SK-N-SH treated with all-trans-retinoic acid at 6 μM for 48 hours (cell line): ENCODE data around the gene NPC1.

ENCODE experiments used
- ATAC-seq: fragments of 200-7000 bp; cut with Tn5 transposase; 3 replicates; pipeline ENCODE4 v1.9.1; 2020; ENCODE audit warnings: mild to moderate bottlenecking, moderate library complexity
- ARNTL ChIP-seq: fragments of 450-650 bp; formaldehyde crosslinking; IDR thresholded peaks from 2 replicates; pipeline ENCODE4 v1.5.0; 2020; ENCODE audit warnings: low read depth, mild to moderate bottlenecking, moderate library complexity, borderline replicate concordance
- BACH2 ChIP-seq: fragments of 250-450 bp; sonication (Bioruptor Pico); IDR thresholded peaks from 2 replicates; pipeline ENCODE4 v1.9.0; 2021; ENCODE audit warnings: mild to moderate bottlenecking, borderline replicate concordance
- CSDC2 ChIP-seq: fragments of 250-450 bp; sonication (Bioruptor Pico); IDR thresholded peaks from 2 replicates; pipeline ENCODE4 v1.5.0; 2020; ENCODE audit warnings: mild to moderate bottlenecking, moderate library complexity
- CSRNP3 ChIP-seq: fragments of 250-450 bp; sonication (Bioruptor Pico); IDR thresholded peaks from 2 replicates; pipeline ENCODE4 v1.5.1; 2021; ENCODE audit warnings: mild to moderate bottlenecking, moderate library complexity
- ESRRG ChIP-seq: fragments of 250-450 bp; sonication (Bioruptor Pico); IDR thresholded peaks from 2 replicates; pipeline ENCODE4 v1.6.1; 2021; ENCODE audit warnings: mild to moderate bottlenecking
- GLIS3 ChIP-seq: fragments of 250-450 bp; sonication (Bioruptor Pico); IDR thresholded peaks from 2 replicates; pipeline ENCODE4 v1.5.0; 2020; ENCODE audit warnings: mild to moderate bottlenecking, moderate library complexity
- ISL1 ChIP-seq: fragments of 250-450 bp; sonication (Bioruptor Pico); IDR thresholded peaks from 2 replicates; pipeline ENCODE4 v2.1.2; 2022; ENCODE audit warnings: mild to moderate bottlenecking, moderate library complexity
- OSR1 ChIP-seq: fragments of 250-450 bp; sonication (Bioruptor Pico); IDR thresholded peaks from 2 replicates; pipeline ENCODE4 v1.8.0; 2022; ENCODE audit warnings: moderate library complexity, mild to moderate bottlenecking, inconsistent platforms
- SNAI2 ChIP-seq: fragments of 250-450 bp; sonication (Bioruptor Pico); IDR thresholded peaks from 2 replicates; pipeline ENCODE4 v1.5.0; 2020; ENCODE audit warnings: mild to moderate bottlenecking, moderate library complexity
- TCF4 ChIP-seq: fragments of 250-450 bp; sonication (Bioruptor Pico); IDR thresholded peaks from 2 replicates; pipeline ENCODE4 v1.8.0; 2021; ENCODE audit warnings: mild to moderate bottlenecking, moderate library complexity, borderline replicate concordance
- TOX ChIP-seq: fragments of 250-450 bp; sonication (Bioruptor Pico); IDR thresholded peaks from 2 replicates; pipeline ENCODE4 v1.8.0; 2021; ENCODE audit warnings: mild to moderate bottlenecking, moderate library complexity, borderline replicate concordance
- ZC3H10 ChIP-seq: fragments of 250-450 bp; sonication (Bioruptor Pico); IDR thresholded peaks from 2 replicates; pipeline ENCODE4 v1.5.1; 2021; ENCODE audit warnings: mild to moderate bottlenecking, moderate library complexity
- ZFP3 ChIP-seq: fragments of 250-450 bp; sonication (Bioruptor Pico); IDR thresholded peaks from 2 replicates; pipeline ENCODE4 v1.5.0; 2020; ENCODE audit warnings: mild to moderate bottlenecking, moderate library complexity
- ZFP30 ChIP-seq: fragments of 450-650 bp; formaldehyde crosslinking; IDR thresholded peaks from 2 replicates; pipeline ENCODE4 v1.5.0; 2022; ENCODE audit warnings: mild to moderate bottlenecking, moderate library complexity
- ZNF565 ChIP-seq: fragments of 450-650 bp; formaldehyde crosslinking; conservative IDR thresholded peaks from 2 replicates; pipeline ENCODE4 v1.5.0; 2020; ENCODE audit warnings: low read depth, mild to moderate bottlenecking, moderate library complexity
- ZNF70 ChIP-seq: fragments of 450-650 bp; formaldehyde crosslinking; IDR thresholded peaks from 2 replicates; pipeline ENCODE4 v1.5.0; 2020; ENCODE audit warnings: mild to moderate bottlenecking, moderate library complexity
- ZNF8 ChIP-seq: fragments of 450-650 bp; formaldehyde crosslinking; IDR thresholded peaks from 2 replicates; pipeline ENCODE4 v1.5.0; 2020; ENCODE audit warnings: mild to moderate bottlenecking, moderate library complexity
- TF ChIP-seq, protein P1 (sequence below): fragments of 250-450 bp; sonication (Bioruptor Pico); IDR thresholded peaks from 2 replicates; pipeline ENCODE4 v1.8.0; 2021; ENCODE audit warnings: low read depth, mild to moderate bottlenecking, moderate library complexity, borderline replicate concordance
- TF ChIP-seq, protein P2 (sequence below): fragments of 250-450 bp; sonication (Bioruptor Pico); IDR thresholded peaks from 2 replicates; pipeline ENCODE4 v1.5.0; 2020; ENCODE audit warnings: mild to moderate bottlenecking, moderate library complexity
- TF ChIP-seq, protein P3 (sequence below): fragments of 250-450 bp; sonication (Bioruptor Pico); IDR thresholded peaks from 2 replicates; pipeline ENCODE4 v1.8.0; 2020; ENCODE audit warnings: mild to moderate bottlenecking, moderate library complexity, borderline replicate concordance
- TF ChIP-seq, protein P4 (sequence below): fragments of 250-450 bp; sonication (Bioruptor Pico); IDR thresholded peaks from 2 replicates; pipeline ENCODE4 v1.5.1; 2020; ENCODE audit warnings: low read depth, mild to moderate bottlenecking, moderate library complexity

NPC1 gene

GRCh38 chr18:23634692-23635091 lies 48.4 kb upstream of the NPC1 start:
- no peak for ATAC-seq
- TF ChIP-seq CSRNP3 (no peak), ZNF70 (CRISPR knock-in tag) (no peak), ISL1 (CRISPR knock-in tag) (no peak), CSDC2 (CRISPR knock-in tag) (no peak), BACH2 (CRISPR knock-in tag) (no peak), ZFP3 (no peak), ZC3H10 (CRISPR knock-in tag) (no peak), ARNTL (CRISPR knock-in tag) (no peak), GLIS3 (CRISPR knock-in tag) (no peak), TCF4 (no peak), TOX (no peak), ZNF565 (CRISPR knock-in tag) (no peak), OSR1 (CRISPR knock-in tag) (no peak), ZNF8 (CRISPR knock-in tag) (no peak), ZFP30 (CRISPR knock-in tag) (no peak)
- TF ChIP-seq, protein P1, sequence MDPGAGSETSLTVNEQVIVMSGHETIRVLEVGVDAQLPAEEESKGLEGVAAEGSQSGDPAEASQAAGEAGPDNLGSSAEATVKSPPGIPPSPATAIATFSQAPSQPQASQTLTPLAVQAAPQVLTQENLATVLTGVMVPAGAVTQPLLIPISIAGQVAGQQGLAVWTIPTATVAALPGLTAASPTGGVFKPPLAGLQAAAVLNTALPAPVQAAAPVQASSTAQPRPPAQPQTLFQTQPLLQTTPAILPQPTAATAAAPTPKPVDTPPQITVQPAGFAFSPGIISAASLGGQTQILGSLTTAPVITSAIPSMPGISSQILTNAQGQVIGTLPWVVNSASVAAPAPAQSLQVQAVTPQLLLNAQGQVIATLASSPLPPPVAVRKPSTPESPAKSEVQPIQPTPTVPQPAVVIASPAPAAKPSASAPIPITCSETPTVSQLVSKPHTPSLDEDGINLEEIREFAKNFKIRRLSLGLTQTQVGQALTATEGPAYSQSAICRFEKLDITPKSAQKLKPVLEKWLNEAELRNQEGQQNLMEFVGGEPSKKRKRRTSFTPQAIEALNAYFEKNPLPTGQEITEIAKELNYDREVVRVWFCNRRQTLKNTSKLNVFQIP (CRISPR knock-in tag), result no peak
- TF ChIP-seq, protein P2, sequence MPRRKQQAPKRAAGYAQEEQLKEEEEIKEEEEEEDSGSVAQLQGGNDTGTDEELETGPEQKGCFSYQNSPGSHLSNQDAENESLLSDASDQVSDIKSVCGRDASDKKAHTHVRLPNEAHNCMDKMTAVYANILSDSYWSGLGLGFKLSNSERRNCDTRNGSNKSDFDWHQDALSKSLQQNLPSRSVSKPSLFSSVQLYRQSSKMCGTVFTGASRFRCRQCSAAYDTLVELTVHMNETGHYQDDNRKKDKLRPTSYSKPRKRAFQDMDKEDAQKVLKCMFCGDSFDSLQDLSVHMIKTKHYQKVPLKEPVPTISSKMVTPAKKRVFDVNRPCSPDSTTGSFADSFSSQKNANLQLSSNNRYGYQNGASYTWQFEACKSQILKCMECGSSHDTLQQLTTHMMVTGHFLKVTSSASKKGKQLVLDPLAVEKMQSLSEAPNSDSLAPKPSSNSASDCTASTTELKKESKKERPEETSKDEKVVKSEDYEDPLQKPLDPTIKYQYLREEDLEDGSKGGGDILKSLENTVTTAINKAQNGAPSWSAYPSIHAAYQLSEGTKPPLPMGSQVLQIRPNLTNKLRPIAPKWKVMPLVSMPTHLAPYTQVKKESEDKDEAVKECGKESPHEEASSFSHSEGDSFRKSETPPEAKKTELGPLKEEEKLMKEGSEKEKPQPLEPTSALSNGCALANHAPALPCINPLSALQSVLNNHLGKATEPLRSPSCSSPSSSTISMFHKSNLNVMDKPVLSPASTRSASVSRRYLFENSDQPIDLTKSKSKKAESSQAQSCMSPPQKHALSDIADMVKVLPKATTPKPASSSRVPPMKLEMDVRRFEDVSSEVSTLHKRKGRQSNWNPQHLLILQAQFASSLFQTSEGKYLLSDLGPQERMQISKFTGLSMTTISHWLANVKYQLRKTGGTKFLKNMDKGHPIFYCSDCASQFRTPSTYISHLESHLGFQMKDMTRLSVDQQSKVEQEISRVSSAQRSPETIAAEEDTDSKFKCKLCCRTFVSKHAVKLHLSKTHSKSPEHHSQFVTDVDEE, result no peak
- TF ChIP-seq, protein P3, sequence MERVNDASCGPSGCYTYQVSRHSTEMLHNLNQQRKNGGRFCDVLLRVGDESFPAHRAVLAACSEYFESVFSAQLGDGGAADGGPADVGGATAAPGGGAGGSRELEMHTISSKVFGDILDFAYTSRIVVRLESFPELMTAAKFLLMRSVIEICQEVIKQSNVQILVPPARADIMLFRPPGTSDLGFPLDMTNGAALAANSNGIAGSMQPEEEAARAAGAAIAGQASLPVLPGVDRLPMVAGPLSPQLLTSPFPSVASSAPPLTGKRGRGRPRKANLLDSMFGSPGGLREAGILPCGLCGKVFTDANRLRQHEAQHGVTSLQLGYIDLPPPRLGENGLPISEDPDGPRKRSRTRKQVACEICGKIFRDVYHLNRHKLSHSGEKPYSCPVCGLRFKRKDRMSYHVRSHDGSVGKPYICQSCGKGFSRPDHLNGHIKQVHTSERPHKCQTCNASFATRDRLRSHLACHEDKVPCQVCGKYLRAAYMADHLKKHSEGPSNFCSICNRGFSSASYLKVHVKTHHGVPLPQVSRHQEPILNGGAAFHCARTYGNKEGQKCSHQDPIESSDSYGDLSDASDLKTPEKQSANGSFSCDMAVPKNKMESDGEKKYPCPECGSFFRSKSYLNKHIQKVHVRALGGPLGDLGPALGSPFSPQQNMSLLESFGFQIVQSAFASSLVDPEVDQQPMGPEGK (CRISPR knock-in tag), result no peak
- TF ChIP-seq, all 23 proteins: peak for 0

DNA sequence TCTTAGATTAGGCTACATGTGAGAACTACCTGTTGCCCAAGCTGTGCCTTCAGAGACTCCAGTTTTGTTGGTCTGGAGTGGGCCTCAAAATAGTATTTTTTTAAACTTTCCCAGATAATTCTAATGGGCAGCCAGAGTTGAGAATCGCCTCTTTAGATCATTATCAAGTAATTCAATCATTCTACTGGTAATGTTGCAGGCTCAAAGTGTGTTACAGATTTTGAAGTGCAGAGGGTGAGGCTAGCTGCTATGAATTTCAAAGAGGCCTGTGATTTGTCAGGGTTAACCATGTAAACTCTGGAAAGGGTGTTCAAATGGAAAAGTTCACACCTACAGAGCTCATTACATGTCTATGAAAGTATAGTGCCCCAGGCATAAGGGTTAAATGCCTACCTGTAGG lies 46.3 kb upstream of the NPC1 start:
- no peak; the same call in 2 of the 3 replicates for ATAC-seq
- TF ChIP-seq, protein P3 (CRISPR knock-in tag), result no peak
- TF ChIP-seq ISL1 (CRISPR knock-in tag), result 0 out of 2 replicates have a peak, but pooled peaks have one; percentile 25
- TF ChIP-seq, protein P2, result no peak
- no peak for TF ChIP-seq ZFP30 (CRISPR knock-in tag)
- no peak for TF ChIP-seq ARNTL (CRISPR knock-in tag)
- no peak for TF ChIP-seq CSRNP3
- no peak for TF ChIP-seq SNAI2 (CRISPR knock-in tag)
- TF ChIP-seq GLIS3 (CRISPR knock-in tag), result no peak
- no peak for TF ChIP-seq OSR1 (CRISPR knock-in tag)
- TF ChIP-seq ZNF70 (CRISPR knock-in tag), result no peak
- no peak for TF ChIP-seq ESRRG
- no peak for TF ChIP-seq CSDC2 (CRISPR knock-in tag)
- peak; percentile 13; the same call in 1 of the 2 replicates for TF ChIP-seq TCF4
- TF ChIP-seq, protein P4, sequence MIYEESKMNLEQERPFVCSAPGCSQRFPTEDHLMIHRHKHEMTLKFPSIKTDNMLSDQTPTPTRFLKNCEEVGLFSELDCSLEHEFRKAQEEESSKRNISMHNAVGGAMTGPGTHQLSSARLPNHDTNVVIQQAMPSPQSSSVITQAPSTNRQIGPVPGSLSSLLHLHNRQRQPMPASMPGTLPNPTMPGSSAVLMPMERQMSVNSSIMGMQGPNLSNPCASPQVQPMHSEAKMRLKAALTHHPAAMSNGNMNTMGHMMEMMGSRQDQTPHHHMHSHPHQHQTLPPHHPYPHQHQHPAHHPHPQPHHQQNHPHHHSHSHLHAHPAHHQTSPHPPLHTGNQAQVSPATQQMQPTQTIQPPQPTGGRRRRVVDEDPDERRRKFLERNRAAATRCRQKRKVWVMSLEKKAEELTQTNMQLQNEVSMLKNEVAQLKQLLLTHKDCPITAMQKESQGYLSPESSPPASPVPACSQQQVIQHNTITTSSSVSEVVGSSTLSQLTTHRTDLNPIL (CRISPR knock-in tag), result no peak
- TF ChIP-seq TOX, result no peak
- no peak for TF ChIP-seq ZNF8 (CRISPR knock-in tag)
- no peak for TF ChIP-seq BACH2 (CRISPR knock-in tag)
- TF ChIP-seq, all 23 proteins: peak for 2
